Measurements from ENCODE around the gene TMEM252.

Gene TMEM252

DNA sequence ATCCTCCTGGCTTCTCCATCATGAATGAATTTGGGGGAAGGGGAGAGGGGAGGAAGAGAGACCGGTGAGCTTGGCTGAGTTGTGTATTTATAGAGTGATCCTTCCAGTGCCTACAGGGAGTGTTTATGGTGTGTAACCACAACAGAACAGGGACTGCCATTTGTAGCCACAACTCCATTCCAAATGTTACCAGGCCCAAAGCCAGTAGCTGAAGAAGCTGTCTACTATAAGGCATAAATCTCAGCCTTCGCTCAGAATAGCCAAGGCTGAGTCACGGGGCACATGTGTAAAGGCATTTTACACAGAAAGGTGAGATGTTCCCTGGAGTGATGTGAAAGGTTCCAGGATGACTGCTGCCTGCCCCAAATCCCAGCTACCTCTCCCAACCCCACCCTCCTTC lies 2.5 kb downstream of the TMEM252 start:
- no peak for DNase-seq

DNA sequence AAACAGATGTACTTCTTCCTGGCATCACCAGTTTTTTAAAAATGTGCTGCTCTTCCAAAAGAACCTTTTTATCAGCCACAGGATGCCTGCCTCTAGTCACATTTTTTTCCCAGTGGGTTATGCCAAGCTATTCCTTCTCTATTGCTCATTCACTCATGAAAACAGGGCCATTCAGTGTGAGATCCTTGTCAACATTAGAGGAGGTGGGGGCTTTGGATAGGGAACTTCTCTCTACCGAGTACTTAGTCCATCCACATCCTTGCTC lies 3.1 kb downstream of the TMEM252 start:
- no peak for DNase-seq

DNA sequence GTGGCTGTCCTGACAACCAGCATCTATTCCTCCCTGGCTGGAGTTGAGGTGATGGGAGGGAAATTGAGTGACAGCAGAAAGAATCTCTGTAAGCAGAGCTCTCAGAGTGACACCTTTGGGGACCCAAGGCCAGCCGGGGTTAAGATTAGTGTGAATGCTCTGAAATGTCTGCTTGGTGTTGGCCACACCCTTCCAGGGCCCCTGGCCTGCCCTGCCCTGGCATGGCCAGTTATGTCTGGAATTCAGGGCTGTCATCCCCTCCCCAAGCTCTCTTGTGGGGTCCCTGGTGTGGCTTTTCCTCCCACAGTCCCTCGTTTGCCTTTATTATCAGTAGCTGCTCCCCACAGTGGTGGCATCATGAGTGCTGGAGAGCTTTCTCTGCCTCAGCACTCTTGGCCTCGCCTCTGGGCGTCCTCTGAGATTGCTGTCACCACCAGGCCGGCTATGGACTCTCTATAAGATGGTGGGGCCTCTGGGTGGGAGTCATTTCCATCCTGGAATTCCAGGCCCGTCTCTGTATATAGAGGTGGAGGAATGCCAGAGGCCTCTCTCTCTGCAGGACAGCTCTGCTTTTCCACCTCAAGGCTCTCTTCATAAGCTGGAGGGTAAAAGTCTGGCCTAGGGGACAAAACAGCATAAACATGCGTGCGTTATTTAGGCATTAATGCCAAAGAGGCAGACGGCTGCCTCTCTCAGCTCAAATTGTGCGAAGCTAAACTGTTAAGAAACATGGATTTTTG lies 3.6 kb downstream of the TMEM252 start:
- DNase-seq, result no peak

DNA sequence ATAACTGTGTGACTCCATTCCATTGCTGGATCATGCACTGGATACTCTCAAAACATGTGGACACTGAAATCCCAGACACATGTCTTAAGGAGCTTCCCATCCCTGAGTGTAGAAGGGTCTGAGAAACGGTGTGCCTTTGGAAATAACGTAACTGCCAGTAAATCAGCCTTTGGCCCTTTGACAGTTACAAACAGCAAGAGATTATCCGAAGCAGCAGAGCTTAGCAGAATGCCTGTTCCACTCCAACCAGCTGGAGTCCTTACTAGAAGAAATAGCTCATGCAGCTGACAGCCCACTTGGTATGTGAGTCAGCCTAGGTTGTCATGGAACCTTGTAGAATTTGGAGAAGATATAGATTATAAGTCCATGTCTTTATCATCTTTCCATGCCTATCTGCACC lies 7.0 kb downstream of the TMEM252 start:
- no peak for DNase-seq

DNA sequence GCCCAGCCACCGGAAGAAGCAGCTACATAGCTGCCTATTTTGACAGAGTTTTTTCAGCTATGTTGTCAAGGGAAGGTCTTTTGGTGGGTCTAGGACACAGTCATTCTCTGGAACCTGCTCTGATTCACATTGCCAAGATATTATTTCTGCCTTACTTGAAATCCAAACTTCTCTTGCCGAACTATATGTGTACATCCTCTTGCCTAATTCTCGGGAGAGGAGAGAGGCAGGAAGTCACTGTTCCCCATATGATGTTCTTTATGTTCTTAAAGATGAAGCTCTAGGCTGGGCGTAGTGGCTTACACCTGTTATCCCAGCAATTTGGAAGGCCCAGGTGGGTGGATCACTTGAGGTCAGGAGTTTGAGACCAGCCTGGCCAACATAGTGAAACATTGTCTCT lies 8.6 kb downstream of the TMEM252 start:
- no peak for DNase-seq

DNA sequence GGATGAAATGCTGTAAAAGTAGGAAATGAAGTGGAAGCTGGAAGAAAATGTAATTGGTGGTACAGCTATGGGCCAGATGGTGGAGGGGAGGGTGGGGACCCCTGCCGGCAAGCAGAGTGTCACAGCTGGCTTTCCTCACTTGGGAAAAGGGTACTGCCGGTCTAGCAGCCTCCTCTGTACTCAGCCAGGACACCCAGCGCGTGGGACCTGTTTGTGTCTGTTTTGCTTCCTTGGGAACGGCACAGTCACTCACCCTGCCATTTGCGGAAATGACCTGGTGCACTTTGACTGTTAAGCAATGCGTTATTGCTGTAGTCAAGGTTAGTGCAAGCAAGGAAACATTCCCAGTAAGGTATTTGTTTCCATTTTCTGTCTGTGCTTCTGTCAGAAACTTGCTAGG lies 10.1 kb downstream of the TMEM252 start:
- DNase-seq, result no peak

DNA sequence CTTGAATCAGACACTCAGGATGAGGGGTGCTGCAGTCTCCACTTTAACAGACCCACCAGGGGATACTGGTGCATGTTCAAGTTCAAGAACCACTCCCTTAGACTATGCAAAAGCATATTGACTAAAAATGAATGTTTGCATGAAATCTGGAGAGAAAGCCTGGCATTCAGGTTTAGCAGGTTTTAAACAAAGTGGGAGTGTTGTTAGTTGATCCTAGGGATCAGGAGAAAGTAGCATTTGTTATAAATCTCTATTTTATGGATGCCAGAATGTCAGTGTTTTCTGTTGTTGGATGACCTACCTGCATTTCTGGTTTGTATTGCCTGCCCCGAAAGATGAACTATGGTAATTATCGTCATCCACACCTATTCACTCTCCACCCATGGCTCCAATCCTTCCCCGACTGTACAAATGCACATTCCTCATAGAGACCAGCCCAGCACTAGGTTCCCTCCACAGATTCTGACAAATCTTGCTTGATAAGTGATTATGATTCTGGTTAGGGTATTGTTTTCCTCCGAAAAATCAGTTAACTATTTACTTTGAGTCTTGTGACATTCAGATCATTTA lies 17.2 kb downstream of the TMEM252 start:
- DNase-seq, result no peak

DNA sequence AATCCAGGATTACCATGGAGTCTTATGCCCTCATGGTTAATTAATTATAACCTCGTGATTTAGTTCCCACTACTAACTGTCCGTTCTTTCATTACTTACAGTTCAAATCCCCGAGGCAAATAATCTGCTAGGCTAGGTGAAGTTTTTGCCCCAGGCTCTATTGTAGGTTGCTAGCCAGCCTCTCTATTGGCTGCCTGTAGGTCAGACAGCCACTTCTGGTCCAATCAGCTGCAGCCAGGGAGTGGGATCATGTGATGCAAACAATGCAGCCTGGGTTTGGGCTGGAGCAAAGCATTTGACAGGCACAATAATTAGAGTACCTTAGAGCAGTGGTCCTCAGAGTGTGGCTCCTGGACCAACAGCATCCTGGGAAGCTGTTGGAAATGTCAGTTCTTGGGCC lies 17.7 kb downstream of the TMEM252 start:
- DNase-seq, result no peak

DNA sequence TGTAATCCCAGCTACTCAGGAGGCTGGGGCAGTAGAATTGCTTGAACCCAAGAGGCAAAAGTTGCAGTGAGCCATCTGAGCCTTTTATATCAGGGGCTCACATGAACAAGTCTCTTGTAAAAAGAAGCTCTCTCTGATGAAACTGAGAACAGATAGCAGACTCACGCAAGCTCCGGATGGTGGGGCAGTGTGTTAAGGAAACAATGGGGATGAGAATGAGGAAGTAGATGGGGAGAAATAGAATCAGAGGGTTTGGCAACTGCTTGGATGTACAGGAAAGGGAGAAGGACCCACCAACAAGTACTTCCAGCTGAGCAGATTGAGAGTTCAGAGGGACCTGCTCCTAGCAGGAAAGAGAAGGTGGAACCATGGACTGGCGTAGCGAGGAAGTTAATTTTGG lies 18.6 kb downstream of the TMEM252 start:
- DNase-seq, result no peak

DNA sequence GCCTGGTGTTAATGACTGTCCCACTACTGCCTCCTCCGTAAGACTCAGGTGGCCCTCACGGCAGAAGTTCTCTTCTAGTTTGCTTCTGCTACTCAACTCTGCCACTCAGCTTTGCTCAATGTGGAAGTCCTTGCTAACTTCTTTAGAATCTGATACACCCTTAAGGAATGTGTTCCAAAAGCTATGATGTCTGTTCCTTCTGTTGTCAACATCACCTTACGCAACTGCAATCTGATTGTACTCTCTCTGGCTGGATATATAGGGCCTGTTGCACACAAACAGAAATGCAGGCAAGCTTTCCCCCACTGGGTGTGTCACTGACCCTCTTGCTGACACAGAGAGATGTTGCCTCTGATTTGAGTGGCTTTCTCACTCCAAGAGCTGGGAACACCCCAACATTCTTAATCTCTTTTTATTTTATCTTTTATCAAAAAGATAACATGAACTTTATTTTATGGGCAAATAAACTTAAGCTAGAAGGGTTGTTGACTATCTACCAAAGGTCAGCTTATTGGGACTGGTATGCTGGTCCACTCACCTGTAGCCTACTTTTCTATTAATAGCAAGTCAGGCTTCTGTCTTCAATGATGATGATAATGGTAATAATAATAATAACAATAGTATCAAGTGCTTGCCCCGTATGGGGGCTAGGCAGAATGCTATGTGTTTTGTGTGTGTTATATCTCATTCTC lies 25.2 kb downstream of the TMEM252 start:
- DNase-seq, result no peak

DNA sequence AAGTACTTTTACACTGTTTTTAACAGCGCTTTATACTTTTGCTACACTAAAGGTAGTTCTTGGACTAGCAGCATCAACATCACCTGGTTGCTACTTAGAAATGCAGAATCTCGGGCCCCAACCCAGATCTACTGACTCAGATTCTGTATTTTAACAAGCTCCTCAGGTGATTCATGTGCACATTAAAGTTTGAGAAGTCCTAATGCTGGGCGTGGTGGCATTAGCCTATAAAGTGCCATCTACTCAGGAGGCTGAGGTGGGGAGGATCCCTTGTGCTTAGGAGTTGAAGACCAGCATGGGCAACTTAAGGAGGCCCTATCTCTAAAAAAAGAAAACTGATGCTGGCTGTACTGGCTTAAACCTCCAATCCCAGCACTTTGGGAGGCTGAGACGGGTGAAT lies 26.7 kb downstream of the TMEM252 start:
- no peak for DNase-seq

DNA sequence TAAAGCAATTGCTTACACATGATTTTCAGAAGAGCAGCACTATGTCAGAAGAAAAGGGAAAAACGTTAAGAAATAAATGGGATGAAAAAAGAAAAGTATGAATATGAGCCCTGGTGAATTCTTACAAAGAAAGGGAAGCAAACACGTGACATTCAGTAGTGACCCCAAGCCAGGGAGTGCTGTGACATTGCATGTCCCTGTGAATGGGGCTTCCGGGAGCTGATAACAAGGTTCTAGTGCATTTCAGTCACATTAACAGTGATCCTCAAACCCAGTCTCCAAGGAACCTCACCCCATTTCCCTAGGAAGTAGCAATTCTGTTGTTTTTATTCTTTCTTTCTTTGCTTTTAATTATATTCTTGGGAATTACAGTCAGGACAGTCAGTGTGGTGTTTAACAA lies 27.3 kb downstream of the TMEM252 start:
- DNase-seq, result no peak

DNA sequence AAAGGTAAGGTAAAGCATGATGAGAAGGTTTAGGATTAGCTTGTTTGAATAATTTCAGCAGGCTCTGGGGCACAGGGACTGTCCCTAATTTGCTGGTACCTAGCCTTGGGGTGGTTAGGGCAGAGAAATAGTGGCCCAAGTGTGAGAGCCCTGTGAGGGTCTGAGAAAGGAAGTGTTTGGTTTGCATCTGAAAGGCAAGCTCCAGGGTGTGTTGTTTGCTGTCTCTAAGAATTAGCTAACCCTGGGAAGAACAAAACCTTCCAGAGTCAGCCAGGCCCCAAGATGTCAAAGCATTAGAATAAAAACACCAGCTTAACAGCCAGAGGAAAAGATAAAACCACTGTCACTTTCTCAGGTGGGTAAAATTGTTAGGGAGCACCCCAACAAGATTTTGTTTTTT lies 31.0 kb downstream of the TMEM252 start:
- DNase-seq, result no peak

DNA sequence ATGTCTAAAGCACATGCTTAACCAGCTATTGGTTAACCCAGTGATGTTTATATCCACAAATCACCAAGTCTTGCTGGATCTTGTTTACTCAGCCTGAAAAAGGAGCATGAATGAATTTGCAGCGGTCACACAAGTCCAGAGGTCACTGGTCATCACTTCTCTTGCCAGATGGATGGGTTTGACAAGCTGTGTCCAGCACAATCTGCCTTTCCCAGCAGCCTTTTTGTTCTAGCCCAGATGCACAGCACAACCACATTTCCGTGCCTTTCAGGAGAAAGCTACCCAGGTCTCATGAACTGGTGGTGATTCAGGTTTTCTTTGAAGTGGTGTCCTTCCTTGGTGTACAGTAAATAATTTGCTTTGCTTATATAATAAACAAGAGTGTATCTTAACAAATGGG lies 32.1 kb downstream of the TMEM252 start:
- no peak for DNase-seq

DNA sequence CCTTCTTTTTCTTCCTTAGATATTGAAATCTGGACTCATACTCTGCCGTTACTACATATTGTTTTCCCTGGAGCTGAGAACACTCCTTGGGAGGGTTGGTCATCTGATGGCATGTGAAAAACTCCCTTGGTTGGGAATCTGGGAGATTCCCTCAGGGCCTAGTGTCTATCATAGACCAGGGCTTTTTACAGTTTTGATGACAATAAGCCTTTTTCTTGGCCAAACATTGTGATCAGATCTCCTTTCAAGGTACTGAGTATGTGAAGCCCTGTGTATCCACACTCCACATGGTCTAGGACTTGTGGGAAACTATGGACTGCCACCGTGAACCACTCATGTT lies 32.9 kb downstream of the TMEM252 start:
- DNase-seq, result no peak

DNA sequence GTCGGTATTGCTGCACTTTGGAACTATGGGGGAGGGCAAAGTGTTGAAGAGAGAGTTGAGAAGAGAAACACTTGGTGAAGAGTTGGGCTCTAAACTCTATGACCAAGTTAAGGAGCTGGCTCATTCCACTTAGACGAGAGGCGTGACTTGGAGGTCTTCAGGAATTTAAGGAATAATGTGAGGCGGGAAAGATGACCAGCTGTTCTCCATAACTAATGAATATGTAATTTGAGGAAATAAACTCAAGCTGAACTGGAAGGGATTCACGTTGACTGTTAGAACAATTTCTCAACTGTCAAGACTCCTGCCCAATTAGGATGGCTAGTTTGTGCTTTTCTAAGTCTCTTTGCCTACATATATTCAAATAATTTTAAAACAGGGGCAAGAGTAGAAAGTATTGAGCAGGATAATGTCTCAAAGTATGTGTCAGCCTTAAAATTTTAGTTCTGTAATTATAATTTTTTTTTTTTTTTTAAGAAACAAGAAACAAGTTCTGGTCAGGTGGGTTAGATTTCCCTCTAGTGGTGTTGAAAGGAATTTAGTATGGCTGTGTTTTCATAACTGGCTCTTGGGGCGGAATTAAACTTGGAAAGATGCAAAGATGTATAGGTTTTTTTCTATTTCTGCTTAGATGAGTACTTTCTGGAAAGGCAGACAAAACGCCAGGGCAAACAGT lies 33.4 kb downstream of the TMEM252 start:
- DNase-seq, result no peak

DNA sequence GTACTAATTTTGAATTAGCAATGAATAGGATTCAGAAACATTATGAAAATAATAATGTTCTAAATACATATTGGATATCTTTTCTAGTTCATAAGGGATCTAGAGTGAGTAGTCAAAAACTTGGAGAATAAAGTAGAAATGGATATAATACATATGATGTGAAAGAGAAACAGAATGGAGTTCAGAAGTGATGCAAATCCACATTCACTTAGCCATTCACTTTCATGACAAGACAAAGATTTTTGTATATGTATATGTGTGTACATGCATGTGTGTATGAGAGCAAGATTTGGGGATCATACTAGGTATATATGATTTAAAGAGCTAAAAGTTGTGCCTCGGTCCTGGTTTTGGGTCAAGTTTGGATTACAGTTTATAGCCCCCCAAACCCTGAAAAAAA lies 34.1 kb downstream of the TMEM252 start:
- no peak for DNase-seq

DNA sequence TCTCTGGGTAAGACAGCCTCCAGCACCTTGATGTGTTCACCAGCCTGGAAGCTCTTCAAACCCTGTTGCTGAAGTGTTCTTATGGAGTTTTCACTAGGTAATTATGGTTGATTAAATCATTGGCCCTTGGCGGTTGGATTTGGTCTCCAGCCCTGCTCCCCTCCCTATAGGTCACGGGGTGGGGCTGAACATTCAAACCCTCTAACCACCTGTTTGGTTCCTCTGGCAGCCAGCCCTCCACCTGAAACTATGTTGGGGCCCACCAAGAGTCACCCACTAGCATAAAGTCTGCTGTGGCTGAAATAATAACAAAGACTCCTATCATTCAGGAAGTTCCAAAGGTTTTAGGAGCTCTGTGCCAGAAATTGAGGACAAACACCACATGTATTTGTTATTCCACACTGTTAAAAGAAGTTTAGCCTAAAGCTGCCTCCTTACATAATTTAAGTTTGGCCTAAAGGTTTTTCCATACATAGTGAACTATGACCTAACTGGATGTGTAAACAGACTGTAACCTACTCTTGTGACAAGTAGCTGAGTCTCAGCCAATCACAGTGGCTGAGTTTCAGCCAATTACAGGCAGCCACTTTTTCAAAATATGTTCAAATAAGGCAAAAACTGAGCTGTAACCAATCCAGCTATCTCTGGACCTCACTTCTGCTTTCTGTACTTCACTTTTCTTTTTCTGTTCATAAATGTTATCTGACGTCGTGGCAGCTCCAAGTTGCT lies 34.8 kb downstream of the TMEM252 start:
- no peak for DNase-seq

DNA sequence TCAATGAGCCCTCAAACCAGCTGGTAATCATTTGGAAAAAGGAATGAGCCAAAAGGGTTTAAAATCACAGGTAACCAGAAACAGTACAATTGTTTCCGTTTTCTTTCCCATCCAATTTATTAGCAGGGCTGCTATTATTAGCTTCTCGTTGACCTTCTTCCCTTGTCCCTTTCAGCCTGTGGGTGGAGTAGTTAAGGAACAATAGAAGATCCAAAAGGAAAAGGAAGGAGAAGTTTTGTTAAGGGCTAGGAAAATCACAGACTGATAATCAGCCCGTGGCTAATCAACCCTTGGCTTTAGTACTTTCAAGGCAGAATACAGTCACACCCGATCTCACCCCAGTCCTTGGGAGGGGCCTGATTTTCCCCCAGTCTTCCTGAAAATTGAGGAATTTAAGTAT lies 38.4 kb downstream of the TMEM252 start:
- no peak for DNase-seq

DNA sequence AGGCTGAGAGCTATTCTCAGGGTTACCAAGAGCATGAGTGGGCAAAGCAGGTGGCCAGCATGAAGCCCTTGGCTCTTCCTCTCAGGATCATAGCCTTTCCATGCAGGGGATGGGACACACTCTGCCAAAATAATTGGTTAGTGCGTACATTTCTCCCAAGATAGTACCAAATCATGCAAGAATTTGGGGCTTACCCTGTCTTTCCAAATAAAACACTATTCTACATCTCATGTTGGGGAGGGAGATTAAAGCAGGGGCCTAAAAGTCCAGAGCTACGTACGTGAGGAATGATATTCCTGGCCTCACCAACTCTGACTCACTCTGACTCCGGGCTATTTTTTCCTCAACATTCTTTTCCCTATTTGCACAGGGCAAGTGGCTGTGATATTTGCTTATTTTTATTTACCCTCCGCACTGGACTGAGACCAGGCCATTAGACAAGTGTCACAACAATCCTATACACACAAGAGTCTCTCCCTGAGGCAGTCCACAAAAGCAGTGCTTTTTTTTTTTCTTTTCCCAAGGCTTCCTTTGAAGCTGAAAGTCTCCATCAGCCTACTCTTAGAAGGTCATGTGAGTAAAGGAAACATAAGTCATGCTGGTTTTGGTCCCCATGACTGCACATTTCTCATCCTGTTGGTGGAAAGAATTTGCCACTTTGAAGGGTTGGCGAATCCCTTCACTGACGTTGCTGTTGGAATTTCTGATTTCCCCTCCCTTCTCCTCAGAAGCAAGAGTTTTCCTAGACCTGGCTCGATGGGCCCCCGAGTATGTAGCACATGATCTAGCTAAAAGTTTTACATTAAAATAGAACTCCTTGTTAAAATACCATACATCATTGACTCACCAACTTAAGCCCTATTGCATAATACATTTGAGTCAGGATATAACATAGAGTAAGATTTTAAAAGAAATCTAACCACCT lies 40.0 kb downstream of the TMEM252 start:
- DNase-seq, result no peak

DNA sequence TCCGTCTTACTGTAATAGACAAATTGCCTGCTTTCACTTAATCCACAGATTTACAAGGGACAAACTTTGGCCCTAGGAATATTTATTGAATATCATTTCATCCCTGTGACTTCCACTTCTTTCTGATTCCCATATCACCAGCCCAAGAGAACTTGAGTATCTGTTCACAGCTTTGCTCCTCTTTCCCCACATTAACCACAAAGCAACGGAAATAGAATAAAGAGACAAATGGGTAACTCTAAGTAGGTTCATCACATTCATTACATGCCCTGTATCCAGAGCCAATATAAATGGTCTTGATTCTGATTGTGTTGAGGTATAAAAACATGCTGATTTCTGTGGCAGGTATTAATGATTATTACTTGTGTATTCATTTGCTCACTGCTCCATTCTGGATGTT lies 41.9 kb downstream of the TMEM252 start:
- DNase-seq, result no peak

DNA sequence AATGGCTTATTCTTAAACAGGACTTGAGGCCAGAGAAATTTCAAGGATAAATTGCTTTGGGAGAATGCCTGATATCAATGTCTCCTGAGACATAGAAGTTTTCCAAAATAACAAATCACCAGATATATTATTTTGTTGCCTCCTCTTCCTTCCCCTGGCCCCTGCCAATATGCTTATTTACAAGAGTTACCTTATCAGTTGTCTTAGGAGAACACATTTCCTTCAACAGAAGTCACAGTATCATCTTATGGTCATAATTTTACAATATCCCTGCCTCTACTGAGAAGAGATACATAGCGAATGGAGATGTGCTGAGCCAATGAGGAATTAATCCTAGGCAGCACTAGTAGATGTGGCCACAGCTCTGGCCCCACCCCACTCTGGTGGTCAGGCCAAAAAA lies 43.1 kb downstream of the TMEM252 start:
- DNase-seq, result no peak

DNA sequence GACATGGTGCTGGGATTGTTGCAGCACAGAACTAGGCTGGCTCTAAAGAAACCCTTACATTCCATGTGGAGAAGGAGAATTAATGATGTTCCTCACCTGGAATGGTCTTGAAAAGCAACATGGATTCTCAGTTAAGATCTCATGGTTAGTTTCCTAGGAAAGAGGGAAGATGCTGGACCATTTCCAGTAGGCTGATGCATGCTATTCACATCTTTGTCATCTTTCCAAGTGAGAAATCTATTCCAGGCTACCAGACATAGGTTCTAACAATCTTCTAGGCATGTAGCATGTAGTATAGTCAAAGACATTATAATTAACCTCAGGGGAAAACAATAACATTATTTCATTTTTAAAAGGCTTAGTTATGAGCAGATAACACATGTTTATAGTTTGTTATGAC lies 44.3 kb downstream of the TMEM252 start:
- no peak for DNase-seq

Measured in effector CD8-positive, alpha-beta T cell (primary cell).